ENCODE data around the gene NFIA.

The NFIA gene

GRCh38 chr1:61226791-61227567, 144.6 kb downstream of the NFIA start:
- no peak for DNase-seq

- DNase-seq, result no peak
These were observed 145.6 kb downstream of the NFIA start for GRCh38 chr1:61227857-61228550.

GRCh38 chr1:61230523-61230922, 148.2 kb downstream of the NFIA start:
- no peak for DNase-seq

GRCh38 chr1:61231795-61232194, 149.4 kb downstream of the NFIA start:
- no peak for DNase-seq

GRCh38 chr1:61233121-61233660, 150.8 kb downstream of the NFIA start:
- DNase-seq, result no peak

GRCh38 chr1:61234587-61234919, 152.2 kb downstream of the NFIA start:
- DNase-seq, result no peak

GRCh38 chr1:61237147-61237546, 154.8 kb downstream of the NFIA start:
- no peak for DNase-seq

GRCh38 chr1:61237659-61238358, 155.4 kb downstream of the NFIA start:
- DNase-seq, result no peak

- no peak for DNase-seq
These were observed 156.0 kb downstream of the NFIA start for GRCh38 chr1:61238359-61238665.

GRCh38 chr1:61240878-61241277, 158.5 kb downstream of the NFIA start:
- DNase-seq, result no peak

GRCh38 chr1:61241411-61241838, 159.1 kb downstream of the NFIA start:
- no peak for DNase-seq

GRCh38 chr1:61241973-61242381, 159.6 kb downstream of the NFIA start:
- DNase-seq, result no peak

GRCh38 chr1:61244114-61244513, 161.8 kb downstream of the NFIA start:
- no peak for DNase-seq

GRCh38 chr1:61245696-61246400, 163.5 kb downstream of the NFIA start:
- DNase-seq, result no peak

- DNase-seq, result no peak
These were observed 164.9 kb downstream of the NFIA start for GRCh38 chr1:61247051-61247825.

GRCh38 chr1:61247881-61248752, 165.8 kb downstream of the NFIA start:
- no peak for DNase-seq

GRCh38 chr1:61250933-61251332, 168.6 kb downstream of the NFIA start:
- no peak for DNase-seq

- DNase-seq, result peak; percentile 40
These were observed 170.8 kb downstream of the NFIA start for GRCh38 chr1:61253059-61253735.

- DNase-seq, result no peak
These were observed 171.7 kb downstream of the NFIA start for GRCh38 chr1:61253912-61254633.

All from KG1 (cell line).